ENCODE results near the gene ARMC6. TPM values are rescaled to one million over a fixed set of nuclear protein-coding genes. Genes with fewer than 3 reads are reported as not detected.

ARMC6 gene
- total RNA-seq, 6 experiments from 2014 or later: 19.3 to 64.8 (median 41.4) TPM

GRCh38 chr19:19064811-19065745 lies 31.7 kb downstream of the ARMC6 start:
- no peaks in the 10 kb centered on the region for H3K9me3 ChIP-seq
- H3K27ac ChIP-seq: peak overlapping the region in 2 of 3 donors; percentile 54 to 83
- intact Hi-C loops (cut with DNase I): no loop called here
- TF ChIP-seq CTCF (IDR thresholded peaks at IDR 0.05): no peak
- TF ChIP-seq POLR2A (IDR thresholded peaks at IDR 0.05): no peak
- H3K4me3 ChIP-seq: peak overlapping the region; percentile 31 to 85 (median 73)
- no peaks in the 10 kb centered on the region for H3K36me3 ChIP-seq
- ATAC-seq (no peak), DNase-seq (peak in 1 of 3 donors; percentile 51)
- WGBS (ENCODE audit: insufficient coverage, low coverage, low lambda C conversion rate, missing lambda C conversion rate): 0% methylated on average over 19 of the region's 25 CpGs
- peaks cover 0 to 59% (median 19%) of the 10 kb centered on the region in 4 donors for H3K4me1 ChIP-seq
- no peaks in the 10 kb centered on the region for H3K27me3 ChIP-seq

- no peak for TF ChIP-seq CTCF (IDR thresholded peaks at IDR 0.05)
- TF ChIP-seq POLR2A (IDR thresholded peaks at IDR 0.05): no peak
- Histone ChIP-seq H3K36me3 (no peaks in the 10 kb centered on the region), H3K9me3 (no peaks in the 10 kb centered on the region), H3K4me1 (peaks cover 0 to 44% (median 14%) of the 10 kb centered on the region in 4 donors), H3K27ac (peak overlapping the region in 2 of 3 donors; percentile 29 to 83), H3K4me3 (no peak overlapping the region), H3K27me3 (no peaks in the 10 kb centered on the region)
- ATAC-seq (no peak), DNase-seq (no peak)
- WGBS (ENCODE audit: insufficient coverage, low coverage, low lambda C conversion rate, missing lambda C conversion rate): 30% methylated on average over 11 of the region's 11 CpGs
- intact Hi-C loops (cut with DNase I): no loop called here
Measured at GRCh38 chr19:19067276-19068072, 34.1 kb downstream of the ARMC6 start.

- Histone ChIP-seq H3K27me3 (no peaks in the 10 kb centered on the region), H3K9me3 (no peaks in the 10 kb centered on the region), H3K4me1 (peaks cover 0 to 48% (median 15%) of the 10 kb centered on the region in 4 donors), H3K4me3 (no peak overlapping the region), H3K36me3 (no peaks in the 10 kb centered on the region), H3K27ac (peak overlapping the region in 1 of 3 donors; percentile 83)
- TF ChIP-seq CTCF (IDR thresholded peaks at IDR 0.05) (no peak), POLR2A (IDR thresholded peaks at IDR 0.05) (no peak)
- 74% methylated on average over 11 of the region's 11 CpGs for WGBS (ENCODE audit: insufficient coverage, low coverage, low lambda C conversion rate, missing lambda C conversion rate)
- no peak for DNase-seq
- no peak for ATAC-seq
- intact Hi-C loops (cut with DNase I): no loop called here
Measured at GRCh38 chr19:19068659-19069654, 35.6 kb downstream of the ARMC6 start.

GRCh38 chr19:19071897-19072296 lies 38.5 kb downstream of the ARMC6 start:
- Histone ChIP-seq H3K4me1 (peaks cover 0 to 37% (median 15%) of the 10 kb centered on the region in 4 donors), H3K36me3 (no peaks in the 10 kb centered on the region), H3K27me3 (no peaks in the 10 kb centered on the region), H3K27ac (no peak overlapping the region), H3K9me3 (no peaks in the 10 kb centered on the region), H3K4me3 (no peak overlapping the region)
- 87% methylated on average over 6 of the region's 8 CpGs for WGBS (ENCODE audit: insufficient coverage, low coverage, low lambda C conversion rate, missing lambda C conversion rate)
- DNase-seq (no peak), ATAC-seq (no peak)
- TF ChIP-seq POLR2A (IDR thresholded peaks at IDR 0.05) (no peak), CTCF (IDR thresholded peaks at IDR 0.05) (no peak)
- intact Hi-C loops (cut with DNase I): no loop called here
